K562 (cell line): ENCODE measurements around the gene AAMP.

Experiments used
- GATA2 ChIP-seq: sonication (generic); formaldehyde crosslinking; IDR thresholded peaks from 2 replicates; pipeline ENCODE4 v1.4.0; 2020; ENCODE audit warnings: mild to moderate bottlenecking, missing genetic modification reagents
- NFE2 ChIP-seq: IDR thresholded peaks from 2 replicates; pipeline ENCODE4 v1.6.1; 2014; ENCODE audit warnings: antibody characterized with exemption, low read depth
- NR2C2 ChIP-seq, 2 experiments: fragments of 200-800 bp in 1 of 2; sonication (Bioruptor generic) in 1 of 2; sonication (generic) in 1 of 2; formaldehyde crosslinking in 1 of 2; IDR thresholded peaks; 2 replicates each; pipeline versions ENCODE4 v1.6.1 to v1.8.0; 2016 to 2022; ENCODE audit warnings: mild to moderate bottlenecking in 1 of 2, missing compliant biosample characterization in 1 of 2, missing genetic modification characterization in 1 of 2, missing genetic modification reagents in 1 of 2
- SIN3A ChIP-seq, 2 experiments: fragments of 150-350 bp in 1 of 2; IDR thresholded peaks; 2 replicates each; pipeline ENCODE4 v1.6.1; 2011 to 2016; ENCODE audit warnings: borderline replicate concordance in 2 of 2, low read depth in 2 of 2, low read length in 2 of 2, mild to moderate bottlenecking in 2 of 2, moderate library complexity in 2 of 2; ENCODE audit not compliant: control insufficient read depth in 1 of 2
- TEAD2 ChIP-seq: fragments of 450-650 bp; IDR thresholded peaks from 2 replicates; pipeline ENCODE4 v1.6.1; 2016; ENCODE audit warnings: missing genetic modification characterization, control low read depth, missing compliant biosample characterization
- TF ChIP-seq, protein P1 (sequence below): fragments of 250-450 bp; sonication (Bioruptor Pico); IDR thresholded peaks from 2 replicates; pipeline ENCODE4 v1.5.0; 2021
- TF ChIP-seq, protein P2 (sequence below), 2 experiments: fragments of 450-650 bp; formaldehyde crosslinking in 1 of 2; IDR thresholded peaks; 2 replicates each; pipeline versions ENCODE4 v1.4.0 to v1.6.1; 2014 to 2020; ENCODE audit warnings: mild to moderate bottlenecking in 2 of 2, borderline replicate concordance in 1 of 2, low read depth in 1 of 2

- TF ChIP-seq TEAD2 (tag) (no peak), SIN3A (IDR thresholded peaks at IDR 0.05; ENCODE audit: borderline replicate concordance in 2 of 2, control insufficient read depth in 1 of 2, low read depth in 2 of 2, low read length in 2 of 2) (no peak), GATA2 (CRISPR knock-in tag) (no peak), NR2C2 (CRISPR knock-in tag; IDR thresholded peaks at IDR 0.05) (no peak), NR2C2 (tag; IDR thresholded peaks at IDR 0.05) (no peak), NFE2 (no peak)
- TF ChIP-seq, protein P1, sequence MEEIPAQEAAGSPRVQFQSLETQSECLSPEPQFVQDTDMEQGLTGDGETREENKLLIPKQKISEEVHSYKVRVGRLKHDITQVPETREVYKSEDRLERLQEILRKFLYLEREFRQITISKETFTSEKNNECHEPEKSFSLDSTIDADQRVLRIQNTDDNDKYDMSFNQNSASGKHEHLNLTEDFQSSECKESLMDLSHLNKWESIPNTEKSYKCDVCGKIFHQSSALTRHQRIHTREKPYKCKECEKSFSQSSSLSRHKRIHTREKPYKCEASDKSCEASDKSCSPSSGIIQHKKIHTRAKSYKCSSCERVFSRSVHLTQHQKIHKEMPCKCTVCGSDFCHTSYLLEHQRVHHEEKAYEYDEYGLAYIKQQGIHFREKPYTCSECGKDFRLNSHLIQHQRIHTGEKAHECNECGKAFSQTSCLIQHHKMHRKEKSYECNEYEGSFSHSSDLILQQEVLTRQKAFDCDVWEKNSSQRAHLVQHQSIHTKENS (CRISPR knock-in tag), result no peak
- TF ChIP-seq, protein P2, sequence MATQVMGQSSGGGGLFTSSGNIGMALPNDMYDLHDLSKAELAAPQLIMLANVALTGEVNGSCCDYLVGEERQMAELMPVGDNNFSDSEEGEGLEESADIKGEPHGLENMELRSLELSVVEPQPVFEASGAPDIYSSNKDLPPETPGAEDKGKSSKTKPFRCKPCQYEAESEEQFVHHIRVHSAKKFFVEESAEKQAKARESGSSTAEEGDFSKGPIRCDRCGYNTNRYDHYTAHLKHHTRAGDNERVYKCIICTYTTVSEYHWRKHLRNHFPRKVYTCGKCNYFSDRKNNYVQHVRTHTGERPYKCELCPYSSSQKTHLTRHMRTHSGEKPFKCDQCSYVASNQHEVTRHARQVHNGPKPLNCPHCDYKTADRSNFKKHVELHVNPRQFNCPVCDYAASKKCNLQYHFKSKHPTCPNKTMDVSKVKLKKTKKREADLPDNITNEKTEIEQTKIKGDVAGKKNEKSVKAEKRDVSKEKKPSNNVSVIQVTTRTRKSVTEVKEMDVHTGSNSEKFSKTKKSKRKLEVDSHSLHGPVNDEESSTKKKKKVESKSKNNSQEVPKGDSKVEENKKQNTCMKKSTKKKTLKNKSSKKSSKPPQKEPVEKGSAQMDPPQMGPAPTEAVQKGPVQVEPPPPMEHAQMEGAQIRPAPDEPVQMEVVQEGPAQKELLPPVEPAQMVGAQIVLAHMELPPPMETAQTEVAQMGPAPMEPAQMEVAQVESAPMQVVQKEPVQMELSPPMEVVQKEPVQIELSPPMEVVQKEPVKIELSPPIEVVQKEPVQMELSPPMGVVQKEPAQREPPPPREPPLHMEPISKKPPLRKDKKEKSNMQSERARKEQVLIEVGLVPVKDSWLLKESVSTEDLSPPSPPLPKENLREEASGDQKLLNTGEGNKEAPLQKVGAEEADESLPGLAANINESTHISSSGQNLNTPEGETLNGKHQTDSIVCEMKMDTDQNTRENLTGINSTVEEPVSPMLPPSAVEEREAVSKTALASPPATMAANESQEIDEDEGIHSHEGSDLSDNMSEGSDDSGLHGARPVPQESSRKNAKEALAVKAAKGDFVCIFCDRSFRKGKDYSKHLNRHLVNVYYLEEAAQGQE (IDR thresholded peaks at IDR 0.05; ENCODE audit: borderline replicate concordance), result no peak
- TF ChIP-seq, protein P2 (CRISPR knock-in tag; IDR thresholded peaks at IDR 0.05; ENCODE audit: low read depth), result no peak
Measured at GRCh38 chr2:218252509-218253231, 17.3 kb downstream of the AAMP start.
